PC-3 (cell line): ENCODE measurements around the gene DPH6.

Experiments used
- EZH2 ChIP-seq: fragments of 300-600 bp; sonication (generic); IDR thresholded peaks from one replicate; pipeline ENCODE4 v1.6.1; 2017; ENCODE audit warnings: antibody characterized with exemption, mild to moderate bottlenecking, low read length; ENCODE audit not compliant: unreplicated experiment
- EZH2phosphoT487 ChIP-seq: fragments of 300-600 bp; sonication (generic); IDR thresholded peaks from 2 replicates; pipeline ENCODE4 v1.6.1; 2018; ENCODE audit warnings: mild to moderate bottlenecking, antibody characterized with exemption, low read length, borderline replicate concordance
- TF ChIP-seq, protein P1 (sequence below): fragments of 300-600 bp; sonication (generic); conservative IDR thresholded peaks from 2 replicates; pipeline ENCODE4 v1.5.1; 2017; ENCODE audit warnings: antibody characterized with exemption, low read depth, mild to moderate bottlenecking, low read length

DNA sequence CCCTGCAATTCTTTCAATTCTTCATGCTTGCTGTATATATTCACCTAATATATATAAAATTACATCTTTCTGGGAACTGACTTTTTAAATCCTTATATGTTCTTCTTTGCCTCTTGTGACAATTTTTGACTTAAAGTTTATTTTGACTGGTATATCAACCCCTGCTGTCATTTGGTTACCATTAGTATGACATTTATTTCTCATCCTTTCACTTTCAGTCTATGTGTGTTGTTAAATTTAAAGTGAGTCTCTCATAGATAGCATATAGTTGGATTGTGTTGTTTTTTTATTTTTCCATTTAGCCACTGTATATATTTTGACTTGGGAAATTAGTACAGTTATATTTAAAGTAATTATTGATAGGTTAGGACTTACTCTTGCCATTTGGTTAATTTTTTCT is 194.9 kb downstream of the DPH6 start:
- TF ChIP-seq, protein P1, sequence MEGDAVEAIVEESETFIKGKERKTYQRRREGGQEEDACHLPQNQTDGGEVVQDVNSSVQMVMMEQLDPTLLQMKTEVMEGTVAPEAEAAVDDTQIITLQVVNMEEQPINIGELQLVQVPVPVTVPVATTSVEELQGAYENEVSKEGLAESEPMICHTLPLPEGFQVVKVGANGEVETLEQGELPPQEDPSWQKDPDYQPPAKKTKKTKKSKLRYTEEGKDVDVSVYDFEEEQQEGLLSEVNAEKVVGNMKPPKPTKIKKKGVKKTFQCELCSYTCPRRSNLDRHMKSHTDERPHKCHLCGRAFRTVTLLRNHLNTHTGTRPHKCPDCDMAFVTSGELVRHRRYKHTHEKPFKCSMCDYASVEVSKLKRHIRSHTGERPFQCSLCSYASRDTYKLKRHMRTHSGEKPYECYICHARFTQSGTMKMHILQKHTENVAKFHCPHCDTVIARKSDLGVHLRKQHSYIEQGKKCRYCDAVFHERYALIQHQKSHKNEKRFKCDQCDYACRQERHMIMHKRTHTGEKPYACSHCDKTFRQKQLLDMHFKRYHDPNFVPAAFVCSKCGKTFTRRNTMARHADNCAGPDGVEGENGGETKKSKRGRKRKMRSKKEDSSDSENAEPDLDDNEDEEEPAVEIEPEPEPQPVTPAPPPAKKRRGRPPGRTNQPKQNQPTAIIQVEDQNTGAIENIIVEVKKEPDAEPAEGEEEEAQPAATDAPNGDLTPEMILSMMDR, result no peak
- no peak for TF ChIP-seq EZH2phosphoT487
- TF ChIP-seq EZH2, result no peak
